Measurements from ENCODE around the gene CX3CL1. TPM values are rescaled to one million over a fixed set of nuclear protein-coding genes. Genes with fewer than 3 reads are reported as not detected.
A peak's percentile ranks its signal among the peaks of the same experiment; 100 is the strongest.

The CX3CL1 gene
- total RNA-seq: 100 to 1,000 TPM; 106 to 117 TPM

- Histone ChIP-seq H3K27me3 (replicated peaks; ENCODE audit: insufficient read depth) (no peaks in the 10 kb centered on the region), H3K27ac (peak within 1 kb of the TSS; percentile 98), H3K4me3 (peak within 1 kb of the TSS; percentile 85), H3K36me3 (no peaks in the 10 kb centered on the region), H3K9me3 (no peaks in the 10 kb centered on the region), H3K4me1 (ENCODE audit: control insufficient read depth in 1 of 2, low read depth in 2 of 2) (peaks cover 14 to 46% of the 10 kb centered on the region in 2 donors)
- peak; percentile 52 for TF ChIP-seq CTCF (IDR thresholded peaks at IDR 0.05)
- DNase-seq (ENCODE audit: low spot score) (no peak), ATAC-seq (ENCODE audit: insufficient number of reproducible peaks, low FRiP score, low read depth) (peak; percentile 33)
These were observed at the start of gene CX3CL1 for GRCh38 chr16:57372372-57373116. TSS of gene CX3CL1 (plus strand) at chr16:57372490. CDS start at chr16:57372569, 79 bp downstream.

- H3K27me3 ChIP-seq (replicated peaks; ENCODE audit: insufficient read depth): no peaks in the 10 kb centered on the region
- no peak for TF ChIP-seq CTCF (IDR thresholded peaks at IDR 0.05)
- DNase-seq (ENCODE audit: low spot score): no peak
These were observed 47.5 kb upstream of the CX3CL1 start for GRCh38 chr16:57324749-57325148.

GRCh38 chr16:57325458-57325857 is 46.8 kb upstream of the CX3CL1 start:
- no peak for ATAC-seq (ENCODE audit: insufficient number of reproducible peaks, low FRiP score, low read depth)
- Histone ChIP-seq H3K36me3 (no peaks in the 10 kb centered on the region), H3K27me3 (replicated peaks; ENCODE audit: insufficient read depth) (no peaks in the 10 kb centered on the region), H3K4me1 (ENCODE audit: control insufficient read depth in 1 of 2, low read depth in 2 of 2) (peaks cover 4 to 8% of the 10 kb centered on the region in 2 donors), H3K9me3 (no peaks in the 10 kb centered on the region), H3K4me3 (no peak overlapping the region), H3K27ac (no peak overlapping the region)
- no peak for TF ChIP-seq CTCF (IDR thresholded peaks at IDR 0.05)
- no peak for DNase-seq (ENCODE audit: low spot score)

More at GRCh38 chr16:57324749-57325148, 47.5 kb upstream of the CX3CL1 start:
- H3K4me3 ChIP-seq: no peak overlapping the region
- H3K36me3 ChIP-seq: no peaks in the 10 kb centered on the region
- no peak overlapping the region for H3K27ac ChIP-seq
- ATAC-seq (ENCODE audit: insufficient number of reproducible peaks, low FRiP score, low read depth): no peak
- no peaks in the 10 kb centered on the region for H3K9me3 ChIP-seq
- H3K4me1 ChIP-seq (ENCODE audit: control insufficient read depth in 1 of 2, low read depth in 2 of 2): peaks cover under 1 to 5% of the 10 kb centered on the region in 2 donors

- Histone ChIP-seq H3K4me3 (no peak overlapping the region), H3K36me3 (no peaks in the 10 kb centered on the region), H3K4me1 (ENCODE audit: control insufficient read depth in 1 of 2, low read depth in 2 of 2) (peaks cover 4 to 8% of the 10 kb centered on the region in 2 donors), H3K9me3 (no peaks in the 10 kb centered on the region), H3K27ac (peak overlapping the region in 1 of 2 donors; percentile 2), H3K27me3 (replicated peaks; ENCODE audit: insufficient read depth) (no peaks in the 10 kb centered on the region)
- ATAC-seq (ENCODE audit: insufficient number of reproducible peaks, low FRiP score, low read depth) (no peak), DNase-seq (ENCODE audit: low spot score) (no peak)
- no peak for TF ChIP-seq CTCF (IDR thresholded peaks at IDR 0.05)
These were observed 42.5 kb upstream of the CX3CL1 start for GRCh38 chr16:57329718-57330327.

- H3K4me3 ChIP-seq: no peak overlapping the region
- no peak overlapping the region for H3K27ac ChIP-seq
- no peaks in the 10 kb centered on the region for H3K27me3 ChIP-seq (replicated peaks; ENCODE audit: insufficient read depth)
- DNase-seq (ENCODE audit: low spot score) (no peak), ATAC-seq (ENCODE audit: insufficient number of reproducible peaks, low FRiP score, low read depth) (no peak)
- peaks cover 4 to 8% of the 10 kb centered on the region in 2 donors for H3K4me1 ChIP-seq (ENCODE audit: control insufficient read depth in 1 of 2, low read depth in 2 of 2)
- no peaks in the 10 kb centered on the region for H3K9me3 ChIP-seq
- H3K36me3 ChIP-seq: no peaks in the 10 kb centered on the region
- no peak for TF ChIP-seq CTCF (IDR thresholded peaks at IDR 0.05)
These were observed 40.9 kb upstream of the CX3CL1 start for GRCh38 chr16:57331355-57331754.
